ENCODE results near the gene ITPR3. TPM values are rescaled to one million over a fixed set of nuclear protein-coding genes. Genes with fewer than 3 reads are reported as not detected.

The ITPR3 gene
- total RNA-seq, 2 experiments from 2014 or later = 56.6 to 83.5 TPM

DNA sequence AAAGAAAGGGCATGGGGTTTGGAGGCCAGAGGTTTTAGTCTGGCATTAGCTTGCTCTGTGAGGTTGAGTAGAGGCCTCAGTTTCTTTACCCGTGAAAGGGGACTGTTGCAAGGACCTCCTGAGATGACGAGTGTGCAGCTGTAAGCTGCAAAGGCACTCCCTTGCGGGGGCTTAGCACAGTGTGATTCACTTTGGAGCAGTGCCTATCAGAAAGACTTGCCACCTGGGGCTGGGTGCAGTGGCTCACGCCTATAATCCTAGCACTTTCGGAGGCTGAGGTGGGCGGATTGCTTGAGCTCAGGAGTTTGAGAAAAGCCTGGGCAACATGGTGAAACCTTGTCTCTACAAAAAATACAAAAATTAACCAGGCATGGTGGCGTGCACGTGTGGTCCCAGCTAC is 33.6 kb upstream of the ITPR3 start:
- Histone ChIP-seq H4K20me1 (ENCODE audit: insufficient read depth, low read length) (no peaks in the 10 kb centered on the region), H3K4me2 (ENCODE audit: low read length) (no peak overlapping the region), H3K4me3 (ENCODE audit: low read depth, low read length, poor library complexity, severe bottlenecking) (no peak overlapping the region), H3K79me2 (ENCODE audit: insufficient read depth, low read depth, low read length) (no peaks in the 10 kb centered on the region), H3K9me2 (ENCODE audit: insufficient read depth, low read length) (no peaks in the 10 kb centered on the region), H3K27ac (ENCODE audit: low read depth, low read length, poor library complexity, severe bottlenecking) (no peak overlapping the region), H2AFZ (ENCODE audit: low read length) (no peak overlapping the region), H3K4me1 (ENCODE audit: insufficient read depth, low read length, poor library complexity, severe bottlenecking) (peaks cover 65% of the 10 kb centered on the region), H3K9me3 (ENCODE audit: low read length) (no peaks in the 10 kb centered on the region), H3K36me3 (ENCODE audit: insufficient read depth, low read length) (no peaks in the 10 kb centered on the region)
- ChIA-PET CTCF (ENCODE audit: unreplicated experiment) (interaction anchor here (1.0 to 1.9 kb wide), 2 partner anchors 20 to 113 kb away, joined by 3 to 6 read pairs; no protein-coding TSS in a partner anchor), POLR2A (interaction anchor here (0.9 kb wide), 1 partner anchor 19 kb away, joined by 4 read pairs; no protein-coding TSS in a partner anchor)
- TF ChIP-seq EZH2phosphoT487 (IDR thresholded peaks at IDR 0.05; ENCODE audit: borderline replicate concordance, low read depth, low read length) (no peak), CTCF (conservative IDR thresholded peaks at IDR 0.05; ENCODE audit: low read length) (no peak)
- no peak for DNase-seq (ENCODE audit: low spot score)
- intact Hi-C loops (cut with micrococcal nuclease; ENCODE audit: unreplicated experiment) = loop anchor here (5.0 kb wide), 1 partner anchor 175 kb away; no protein-coding TSS in a partner anchor
- no TSS peak for BruUV-seq (replicated peaks)

GRCh38 chr6:33588894-33589293 is 32.2 kb upstream of the ITPR3 start:
- POLR2A ChIA-PET = no interaction called here
- H4K20me1 ChIP-seq (ENCODE audit: insufficient read depth, low read length) = no peaks in the 10 kb centered on the region
- H2AFZ ChIP-seq (ENCODE audit: low read length) = no peak overlapping the region
- H3K9me3 ChIP-seq (ENCODE audit: low read length) = no peaks in the 10 kb centered on the region
- no peaks in the 10 kb centered on the region for H3K79me2 ChIP-seq (ENCODE audit: insufficient read depth, low read depth, low read length)
- BruUV-seq (replicated peaks) = no TSS peak
- CTCF ChIA-PET (ENCODE audit: unreplicated experiment) = interaction anchor here (1.9 kb wide), 1 partner anchor 18 kb away, joined by 6 read pairs; no protein-coding TSS in a partner anchor
- H3K36me3 ChIP-seq (ENCODE audit: insufficient read depth, low read length) = no peaks in the 10 kb centered on the region
- H3K4me3 ChIP-seq (ENCODE audit: low read depth, low read length, poor library complexity, severe bottlenecking) = no peak overlapping the region
- H3K27ac ChIP-seq (ENCODE audit: low read depth, low read length, poor library complexity, severe bottlenecking) = no peak overlapping the region
- no peak overlapping the region for H3K4me2 ChIP-seq (ENCODE audit: low read length)
- no peak for DNase-seq (ENCODE audit: low spot score)
- H3K4me1 ChIP-seq (ENCODE audit: insufficient read depth, low read length, poor library complexity, severe bottlenecking) = peaks cover 78% of the 10 kb centered on the region
- intact Hi-C loops (cut with micrococcal nuclease; ENCODE audit: unreplicated experiment) = loop anchor here (1.0 to 5.0 kb wide), 2 partner anchors 111 to 173 kb away; no protein-coding TSS in a partner anchor
- no peaks in the 10 kb centered on the region for H3K9me2 ChIP-seq (ENCODE audit: insufficient read depth, low read length)
- TF ChIP-seq CTCF (conservative IDR thresholded peaks at IDR 0.05; ENCODE audit: low read length) (no peak), EZH2phosphoT487 (IDR thresholded peaks at IDR 0.05; ENCODE audit: borderline replicate concordance, low read depth, low read length) (no peak)

GRCh38 chr6:33589392-33589730 is 31.8 kb upstream of the ITPR3 start:
- H3K4me2 ChIP-seq (ENCODE audit: low read length) = no peak overlapping the region
- no peak for TF ChIP-seq EZH2phosphoT487 (IDR thresholded peaks at IDR 0.05; ENCODE audit: borderline replicate concordance, low read depth, low read length)
- TF ChIP-seq CTCF (conservative IDR thresholded peaks at IDR 0.05; ENCODE audit: low read length) = no peak
- no peak overlapping the region for H3K27ac ChIP-seq (ENCODE audit: low read depth, low read length, poor library complexity, severe bottlenecking)
- H3K79me2 ChIP-seq (ENCODE audit: insufficient read depth, low read depth, low read length) = no peaks in the 10 kb centered on the region
- H2AFZ ChIP-seq (ENCODE audit: low read length) = no peak overlapping the region
- ChIA-PET POLR2A (interaction anchor here (0.6 to 1.1 kb wide), 3 partner anchors 12 to 40 kb away, joined by 3 to 4 read pairs (median 3); no protein-coding TSS in a partner anchor), CTCF (ENCODE audit: unreplicated experiment) (interaction anchor here (0.5 to 1.4 kb wide), 5 partner anchors 12 to 466 kb away, joined by 3 to 24 read pairs (median 3); no protein-coding TSS in a partner anchor)
- H3K9me2 ChIP-seq (ENCODE audit: insufficient read depth, low read length) = no peaks in the 10 kb centered on the region
- no peaks in the 10 kb centered on the region for H3K36me3 ChIP-seq (ENCODE audit: insufficient read depth, low read length)
- BruUV-seq (replicated peaks) = no TSS peak
- peaks cover 76% of the 10 kb centered on the region for H3K4me1 ChIP-seq (ENCODE audit: insufficient read depth, low read length, poor library complexity, severe bottlenecking)
- DNase-seq (ENCODE audit: low spot score) = no peak
- intact Hi-C loops (cut with micrococcal nuclease; ENCODE audit: unreplicated experiment) = loop anchor here (1.0 to 5.0 kb wide), 2 partner anchors 111 to 173 kb away; no protein-coding TSS in a partner anchor
- H4K20me1 ChIP-seq (ENCODE audit: insufficient read depth, low read length) = no peaks in the 10 kb centered on the region
- no peaks in the 10 kb centered on the region for H3K9me3 ChIP-seq (ENCODE audit: low read length)
- no peak overlapping the region for H3K4me3 ChIP-seq (ENCODE audit: low read depth, low read length, poor library complexity, severe bottlenecking)
